Peyer's patch (tissue), 4 donors: ENCODE results near the gene CCL27. TPM values are rescaled to one million over a fixed set of nuclear protein-coding genes. Genes with fewer than 3 reads are reported as not detected.
A peak's percentile ranks its signal among the peaks of the same experiment; 100 is the strongest.

ENCODE experiments used
- DNase-seq, 3 donors: peaks; one replicate each; pipeline ENCODE4 v3.0.0-alpha.2; 2017 to 2019
- H3K27ac ChIP-seq, 4 donors: fragments of 200-600 bp; sonication (generic); one replicate each; pipeline ENCODE4 v1.5.1; 2016 to 2019
- H3K27me3 ChIP-seq, 2 donors: fragments of 200-600 bp; sonication (generic); one replicate each; pipeline ENCODE4 v1.5.1; 2019
- H3K36me3 ChIP-seq, 3 donors: fragments of 200-600 bp; sonication (generic); one replicate each; pipeline ENCODE4 v1.5.1; 2016 to 2019
- H3K4me1 ChIP-seq, 4 donors: fragments of 200-600 bp; sonication (generic); one replicate each; pipeline ENCODE4 v1.5.1; 2016 to 2019
- H3K4me3 ChIP-seq, 4 donors: fragments of 200-600 bp; sonication (generic); 1 replicate in 3 of 4; 2 replicates in 1 of 4; pipeline ENCODE4 v1.5.1; 2016 to 2019; ENCODE audit warnings: mild to moderate bottlenecking in 1 of 4
- H3K9me3 ChIP-seq, 4 donors: fragments of 200-600 bp; sonication (generic); one replicate each; pipeline ENCODE4 v1.5.1; 2016 to 2019; ENCODE audit warnings: mild to moderate bottlenecking in 1 of 4
- POLR2A ChIP-seq, 2 donors: fragments of 450-650 bp; IDR thresholded peaks; one replicate each; pipeline ENCODE4 v1.5.1; 2017; ENCODE audit warnings: antibody characterized with exemption in 2 of 2, mild to moderate bottlenecking in 2 of 2, moderate library complexity in 2 of 2
- total RNA-seq, 4 donors: library from RNA; depleted of rRNA; stranded (reverse); fragments of >200 nt; gene quantifications; one replicate each; pipeline ENCODE4 v1.1.0, GENCODE V29; 2016
- TF ChIP-seq, protein P1 (sequence below), 6 experiments: fragments of 450-650 bp in 4 of 6; fragments of 200-600 bp in 2 of 6; sonication (generic) in 1 of 6; IDR thresholded peaks; one replicate each; pipeline ENCODE4 v1.5.1; 2017 to 2019; ENCODE audit warnings: antibody characterized with exemption in 6 of 6, mild to moderate bottlenecking in 3 of 6, moderate library complexity in 1 of 6

CCL27 gene
- total RNA-seq, 4 donors from 2014 or later: not detected

DNA sequence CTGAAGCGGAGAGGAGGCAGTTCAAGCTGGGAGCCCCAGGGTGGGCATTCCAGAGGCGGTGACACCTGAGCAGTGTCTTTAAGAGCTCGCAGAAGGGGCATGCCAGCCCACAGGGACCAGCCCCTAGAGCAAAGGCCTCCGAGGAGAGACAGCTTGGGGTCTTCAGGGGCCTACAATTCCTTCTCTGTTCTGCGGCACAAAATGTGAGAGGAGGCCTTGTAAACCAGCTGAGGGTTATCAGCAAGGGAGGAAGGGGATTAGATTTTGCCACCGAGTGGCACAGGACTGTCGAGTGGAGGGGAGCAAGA, 24.4 kb downstream of the CCL27 start:
- Histone ChIP-seq H3K27ac (peak overlapping the region; percentile 73 to 86 (median 82)), H3K27me3 (no peaks in the 10 kb centered on the region), H3K4me3 (peak overlapping the region; percentile 69 to 79 (median 74)), H3K36me3 (peaks cover 0 to 10% (median 0%) of the 10 kb centered on the region in 3 donors), H3K4me1 (peaks cover 0 to 26% (median 10%) of the 10 kb centered on the region in 4 donors), H3K9me3 (no peaks in the 10 kb centered on the region)
- DNase-seq: no peak
- TF ChIP-seq, protein P1, sequence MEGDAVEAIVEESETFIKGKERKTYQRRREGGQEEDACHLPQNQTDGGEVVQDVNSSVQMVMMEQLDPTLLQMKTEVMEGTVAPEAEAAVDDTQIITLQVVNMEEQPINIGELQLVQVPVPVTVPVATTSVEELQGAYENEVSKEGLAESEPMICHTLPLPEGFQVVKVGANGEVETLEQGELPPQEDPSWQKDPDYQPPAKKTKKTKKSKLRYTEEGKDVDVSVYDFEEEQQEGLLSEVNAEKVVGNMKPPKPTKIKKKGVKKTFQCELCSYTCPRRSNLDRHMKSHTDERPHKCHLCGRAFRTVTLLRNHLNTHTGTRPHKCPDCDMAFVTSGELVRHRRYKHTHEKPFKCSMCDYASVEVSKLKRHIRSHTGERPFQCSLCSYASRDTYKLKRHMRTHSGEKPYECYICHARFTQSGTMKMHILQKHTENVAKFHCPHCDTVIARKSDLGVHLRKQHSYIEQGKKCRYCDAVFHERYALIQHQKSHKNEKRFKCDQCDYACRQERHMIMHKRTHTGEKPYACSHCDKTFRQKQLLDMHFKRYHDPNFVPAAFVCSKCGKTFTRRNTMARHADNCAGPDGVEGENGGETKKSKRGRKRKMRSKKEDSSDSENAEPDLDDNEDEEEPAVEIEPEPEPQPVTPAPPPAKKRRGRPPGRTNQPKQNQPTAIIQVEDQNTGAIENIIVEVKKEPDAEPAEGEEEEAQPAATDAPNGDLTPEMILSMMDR (IDR thresholded peaks at IDR 0.05): no peak
- TF ChIP-seq POLR2A (IDR thresholded peaks at IDR 0.05): no peak

DNA sequence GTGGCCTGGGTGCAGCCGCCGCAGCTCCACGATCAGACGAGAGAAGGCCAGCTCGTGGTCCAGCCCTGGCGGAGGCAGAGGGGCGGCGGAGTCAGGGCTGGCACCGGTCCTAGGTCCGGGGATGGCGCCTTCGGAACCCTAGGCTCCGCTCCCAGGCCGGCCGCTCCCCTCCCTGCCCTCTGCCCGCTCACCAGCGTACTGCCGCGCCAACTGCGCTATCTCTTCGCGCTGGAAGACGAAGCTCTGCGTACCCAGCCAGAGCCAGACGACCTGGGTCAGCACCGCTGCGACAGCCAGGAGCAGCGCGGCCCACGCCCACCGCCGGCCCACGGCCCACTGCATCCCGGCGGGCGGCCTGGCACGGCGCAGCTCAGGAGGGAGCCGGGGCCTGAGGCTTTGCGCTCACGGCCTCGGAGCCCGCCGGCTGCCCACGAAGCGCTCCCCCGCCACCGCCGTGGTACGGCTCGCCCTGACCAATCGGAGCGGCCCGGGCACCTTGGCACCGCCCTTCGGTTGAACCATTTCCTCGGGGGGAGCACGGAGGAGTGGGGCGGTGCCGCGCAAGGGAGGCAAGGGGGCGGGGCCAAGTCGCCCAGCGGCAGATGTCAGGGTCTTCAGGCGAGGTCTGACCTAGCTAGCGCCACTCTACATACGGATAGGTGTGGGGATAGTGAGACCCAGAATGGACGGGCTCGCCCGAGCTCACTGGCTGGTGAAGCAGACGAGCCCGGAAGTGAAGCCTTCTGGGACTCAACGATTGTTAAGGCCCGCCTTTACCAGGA, 24.9 kb downstream of the CCL27 start, which contains the start of gene SIGMAR1:
Gene SIGMAR1, minus strand, starts transcription at position 432 of the 782 bp plus-strand sequence. Its CDS starts 90 bp downstream, at position 342.
- Histone ChIP-seq H3K4me3 (peak within 1 kb of the TSS; percentile 69 to 79 (median 74)), H3K36me3 (peaks cover 0 to 10% (median 0%) of the 10 kb centered on the region in 3 donors), H3K27ac (peak within 1 kb of the TSS; percentile 73 to 86 (median 82)), H3K27me3 (no peaks in the 10 kb centered on the region), H3K4me1 (peaks cover 0 to 26% (median 10%) of the 10 kb centered on the region in 4 donors), H3K9me3 (no peaks in the 10 kb centered on the region)
- DNase-seq: peak; percentile 89 to 97 (median 97)
- TF ChIP-seq POLR2A (IDR thresholded peaks at IDR 0.05): peak; percentile 88 to 89
- TF ChIP-seq, protein P1 (IDR thresholded peaks at IDR 0.05): peak in 2 of 6 experiments; percentile 30 to 34

DNA sequence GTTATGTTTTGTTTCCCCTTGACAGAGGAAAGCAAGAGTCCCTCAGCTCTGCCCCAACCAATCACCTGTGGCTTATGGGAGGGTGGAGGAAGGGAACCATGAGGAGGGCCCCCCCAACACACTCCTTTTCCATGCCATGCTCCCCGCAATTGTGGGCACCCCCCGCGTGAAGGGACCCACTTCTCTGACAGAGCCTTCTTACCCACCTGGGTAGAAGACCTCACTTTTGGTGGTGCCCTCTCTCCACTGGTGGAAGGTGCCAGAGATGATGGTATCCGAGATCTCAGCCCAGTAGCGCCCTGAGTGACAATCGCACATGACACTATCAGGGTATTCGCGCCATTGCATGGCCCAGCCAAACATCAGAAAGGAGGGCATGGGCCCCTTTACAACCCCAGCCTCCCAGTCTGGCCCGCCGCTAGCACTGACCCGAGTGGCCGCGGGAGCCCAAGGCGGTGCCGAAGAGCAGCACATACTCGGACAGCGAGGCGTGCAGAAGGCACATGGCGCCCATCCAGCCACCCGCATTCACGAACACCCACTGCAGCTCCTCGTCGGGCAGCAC, 25.6 kb downstream of the CCL27 start:
- TF ChIP-seq, protein P1 (IDR thresholded peaks at IDR 0.05): no peak
- Histone ChIP-seq H3K9me3 (no peaks in the 10 kb centered on the region), H3K27ac (peak overlapping the region; percentile 73 to 86 (median 82)), H3K4me1 (peaks cover 0 to 26% (median 10%) of the 10 kb centered on the region in 4 donors), H3K36me3 (peaks cover 0 to 10% (median 0%) of the 10 kb centered on the region in 3 donors), H3K27me3 (no peaks in the 10 kb centered on the region), H3K4me3 (peak overlapping the region; percentile 69 to 79 (median 74))
- DNase-seq: no peak

DNA sequence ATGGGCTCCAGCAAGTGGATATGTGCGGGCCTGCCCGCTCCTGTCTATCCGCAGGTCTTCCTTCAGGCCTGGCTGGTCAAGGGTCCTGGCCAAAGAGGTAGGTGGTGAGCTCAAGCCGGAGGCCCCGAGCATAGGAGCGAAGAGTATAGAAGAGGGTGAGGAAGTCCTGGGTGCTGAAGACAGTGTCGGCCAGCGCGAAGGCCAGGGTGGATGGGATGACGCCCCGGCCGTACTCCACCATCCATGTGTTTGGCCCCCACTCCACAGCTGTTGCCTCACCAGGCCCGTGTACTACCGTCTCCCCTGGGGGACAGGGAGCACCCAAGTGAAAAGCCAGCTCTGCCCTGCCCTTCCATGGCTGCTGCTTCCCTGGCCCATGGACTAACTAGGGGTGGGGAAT, 26.9 kb downstream of the CCL27 start:
- no peak for DNase-seq
- Histone ChIP-seq H3K9me3 (no peaks in the 10 kb centered on the region), H3K36me3 (peaks cover 0 to 10% (median 0%) of the 10 kb centered on the region in 3 donors), H3K27me3 (no peaks in the 10 kb centered on the region), H3K27ac (no peak overlapping the region), H3K4me1 (peaks cover 0 to 26% (median 10%) of the 10 kb centered on the region in 4 donors), H3K4me3 (no peak overlapping the region)
- TF ChIP-seq, protein P1 (IDR thresholded peaks at IDR 0.05): no peak
- no peak for TF ChIP-seq POLR2A (IDR thresholded peaks at IDR 0.05)

DNA sequence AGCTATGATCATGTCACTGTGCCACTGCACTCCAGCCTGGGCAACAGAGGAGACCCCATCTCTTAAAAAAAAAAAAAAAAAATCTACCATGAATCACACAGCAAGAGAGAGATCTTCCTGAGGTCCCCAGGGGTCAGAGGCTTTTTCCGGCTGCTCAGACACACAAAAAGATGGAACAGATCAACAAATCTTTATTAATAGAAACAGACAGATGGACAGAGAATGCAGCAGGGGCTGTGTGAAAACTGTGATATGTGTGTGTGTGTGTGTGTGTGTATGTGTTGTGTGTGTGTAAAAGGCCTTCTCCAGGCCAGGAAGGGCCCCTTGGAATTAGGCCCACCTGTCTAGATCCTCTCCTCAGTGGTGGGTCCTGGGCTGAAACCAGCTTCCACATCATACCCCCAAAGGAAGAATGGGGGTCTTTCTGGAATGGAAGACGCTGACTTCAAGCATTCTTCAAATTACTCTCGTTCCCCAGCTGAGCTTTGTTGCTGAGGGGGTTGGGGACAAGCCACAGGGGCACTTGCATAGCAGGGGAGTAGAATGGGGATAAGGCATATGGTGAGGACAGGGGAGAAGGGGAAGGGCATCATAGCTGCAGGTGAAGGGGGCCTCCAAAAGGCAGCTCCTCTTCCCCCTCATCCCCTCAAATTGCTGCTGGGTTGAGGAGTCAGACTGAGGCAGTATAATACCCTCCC, 27.8 kb downstream of the CCL27 start:
- TF ChIP-seq, protein P1 (IDR thresholded peaks at IDR 0.05): no peak
- no peak for TF ChIP-seq POLR2A (IDR thresholded peaks at IDR 0.05)
- H3K27me3 ChIP-seq: peaks cover 0 to 2% of the 10 kb centered on the region in 2 donors

More for the DNA sequence above, 27.8 kb downstream of the CCL27 start:
- Histone ChIP-seq H3K9me3 (no peaks in the 10 kb centered on the region), H3K4me1 (peaks cover 0 to 26% (median 10%) of the 10 kb centered on the region in 4 donors), H3K36me3 (peaks cover 0 to 10% (median 0%) of the 10 kb centered on the region in 3 donors), H3K4me3 (no peak overlapping the region), H3K27ac (no peak overlapping the region)
- DNase-seq: no peak
